Motor neuron (in vitro differentiated cells): ENCODE measurements around the gene SMS. TPM values are rescaled to one million over a fixed set of nuclear protein-coding genes. Genes with fewer than 3 reads are reported as not detected.

Experiments
- ATAC-seq, 8 experiments: fragments of 200-7000 bp; cut with Tn5 transposase; replicated peaks in 6 of 8; 2 replicates each; pipeline ENCODE4 v1.8.0; 2021; ENCODE audit warnings: mild to moderate bottlenecking in 8 of 8, moderate library complexity in 8 of 8
- H3K27ac ChIP-seq, 2 donors: fragments of 250-450 bp; sonication (Bioruptor Pico); 2 replicates each; pipeline ENCODE4 v1.9.0; 2021; ENCODE audit warnings: antibody characterized with exemption in 2 of 2, mild to moderate bottlenecking in 2 of 2, moderate library complexity in 1 of 2
- H3K4me1 ChIP-seq, 2 donors: fragments of 250-450 bp; sonication (Bioruptor Pico); replicated peaks in 1 of 2; 2 replicates each; pipeline ENCODE4 v1.6.1; 2021; ENCODE audit warnings: antibody characterized with exemption in 2 of 2, mild to moderate bottlenecking in 2 of 2, moderate library complexity in 1 of 2
- H3K4me3 ChIP-seq, 5 donors: fragments of 250-450 bp; sonication (Bioruptor Pico); 2 replicates each; pipeline ENCODE4 v1.9.0; 2021; ENCODE audit warnings: antibody characterized with exemption in 5 of 5, mild to moderate bottlenecking in 5 of 5, moderate library complexity in 4 of 5
- WGBS, 10 experiments: fragments of 450-650 bp; shearing (Covaris generic); methylation state at CpG; one replicate each; pipeline ENCODE4 v1.0.0; 2022; 5-methylcytosine and 5-hydroxymethylcytosine counted together
- in situ Hi-C, 9 experiments: fragments of 400-800 bp; cut with MboI; loops; one replicate each; pipeline ENCODE4 v1.15.0; 2021; ENCODE audit warnings: low sequenced_read_pairs in 9 of 9, low pct_unique_long_range_greater_than_20kb in 2 of 9; ENCODE audit not compliant: unreplicated experiment in 9 of 9
- total RNA-seq, 8 experiments: library from RNA; unstranded; fragments of 300-600 nt; gene quantifications; 2 replicates each; pipeline versions ENCODE4 v1.2.3 to v1.2.4, GENCODE V29; 2022

The SMS gene
- total RNA-seq, 8 experiments from 2014 or later = 15.9 to 158 (median 72.3) TPM

DNA sequence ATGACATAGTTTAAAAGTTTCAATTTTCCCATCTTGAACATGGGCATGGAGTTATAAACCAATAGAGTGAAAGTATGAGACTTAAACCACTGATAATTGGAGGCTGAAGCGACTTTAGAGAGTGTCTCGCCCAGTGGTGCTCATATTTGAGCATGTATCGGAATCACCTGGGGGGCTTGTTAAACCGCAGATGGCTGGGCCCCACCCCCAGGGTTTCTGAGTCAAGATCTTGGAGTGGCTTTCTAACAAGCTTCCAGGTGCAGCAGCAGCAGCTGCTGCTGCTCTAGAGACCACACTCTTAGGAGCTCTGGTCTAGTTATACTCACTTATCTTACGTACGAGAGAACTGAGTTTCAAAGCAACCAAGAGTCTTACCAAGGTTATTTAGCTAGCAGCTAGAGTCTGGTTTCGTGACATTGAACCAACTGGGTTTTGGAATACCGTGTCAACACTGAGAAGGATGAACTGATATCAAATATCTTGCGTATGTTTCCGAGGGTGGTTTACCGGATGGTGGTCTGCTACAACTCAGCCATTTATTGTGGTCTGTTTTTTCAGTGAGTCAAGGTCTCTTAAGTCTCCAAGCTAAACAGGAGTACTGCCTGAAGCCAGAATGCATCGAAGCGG, 97.5 kb downstream of the SMS start:
- 44 to 100% (median 93%) methylated on average over 1 to 13 of the region's 13 CpGs; no CpG with 5 or more reads in 5 of the 10 experiments for WGBS, 10 experiments
- in situ Hi-C loops = no loop called here
- no peak for ATAC-seq
- H3K27ac ChIP-seq = no peak overlapping the region
- H3K4me1 ChIP-seq = no peaks in the 10 kb centered on the region
- no peak overlapping the region for H3K4me3 ChIP-seq

DNA sequence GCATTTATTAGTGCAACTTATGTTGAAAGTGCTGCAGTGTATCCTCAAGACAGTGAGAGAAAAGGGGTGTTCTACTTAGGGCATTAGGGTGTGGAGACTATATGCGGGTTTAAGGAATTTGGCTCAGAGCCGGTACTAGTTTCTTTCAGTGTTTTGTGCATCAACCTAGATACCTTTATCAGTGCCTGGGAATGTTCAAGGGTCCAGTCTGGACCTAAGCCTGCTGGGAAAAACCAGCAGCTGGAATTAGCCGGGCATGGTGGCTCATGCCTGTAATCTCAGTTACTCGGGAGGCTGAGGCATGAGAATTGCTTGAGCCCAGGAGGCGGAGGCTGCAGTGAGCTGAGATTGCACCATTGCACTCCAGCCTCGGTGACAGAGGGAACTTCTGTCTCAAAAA, 99.0 kb downstream of the SMS start:
- Histone ChIP-seq H3K27ac (no peak overlapping the region), H3K4me3 (no peak overlapping the region), H3K4me1 (no peaks in the 10 kb centered on the region)
- in situ Hi-C loops = no loop called here
- WGBS, 10 experiments = 15 to 100% (median 20%) methylated on average over 1 to 4 of the region's 6 CpGs; no CpG with 5 or more reads in 7 of the 10 experiments
- no peak for ATAC-seq

DNA sequence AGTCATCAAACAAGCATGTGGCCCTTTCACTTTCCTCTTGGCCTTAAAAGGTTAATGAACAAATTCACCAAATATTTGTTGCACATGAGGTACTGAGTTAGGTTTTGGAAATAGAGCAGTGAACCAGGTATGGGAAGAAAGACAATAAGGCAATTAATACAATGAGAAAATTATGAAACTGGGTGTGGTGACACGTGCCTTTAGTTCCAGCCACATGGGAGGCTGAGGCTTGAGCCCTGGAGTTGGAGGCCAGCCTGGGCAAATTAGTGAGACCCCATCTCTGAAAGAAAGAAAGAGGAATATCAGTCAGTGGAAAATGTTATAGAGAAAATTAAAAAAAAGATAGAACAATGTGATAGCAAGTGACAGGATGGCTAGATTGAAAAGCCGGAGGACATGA, 99.7 kb downstream of the SMS start:
- Histone ChIP-seq H3K4me3 (no peak overlapping the region), H3K27ac (no peak overlapping the region), H3K4me1 (no peaks in the 10 kb centered on the region)
- in situ Hi-C loops = no loop called here
- ATAC-seq = no peak
- WGBS, 10 experiments = 69 to 100% (median 82%) methylated on average over 1 to 2 of the region's 2 CpGs; no CpG with 5 or more reads in 4 of the 10 experiments

DNA sequence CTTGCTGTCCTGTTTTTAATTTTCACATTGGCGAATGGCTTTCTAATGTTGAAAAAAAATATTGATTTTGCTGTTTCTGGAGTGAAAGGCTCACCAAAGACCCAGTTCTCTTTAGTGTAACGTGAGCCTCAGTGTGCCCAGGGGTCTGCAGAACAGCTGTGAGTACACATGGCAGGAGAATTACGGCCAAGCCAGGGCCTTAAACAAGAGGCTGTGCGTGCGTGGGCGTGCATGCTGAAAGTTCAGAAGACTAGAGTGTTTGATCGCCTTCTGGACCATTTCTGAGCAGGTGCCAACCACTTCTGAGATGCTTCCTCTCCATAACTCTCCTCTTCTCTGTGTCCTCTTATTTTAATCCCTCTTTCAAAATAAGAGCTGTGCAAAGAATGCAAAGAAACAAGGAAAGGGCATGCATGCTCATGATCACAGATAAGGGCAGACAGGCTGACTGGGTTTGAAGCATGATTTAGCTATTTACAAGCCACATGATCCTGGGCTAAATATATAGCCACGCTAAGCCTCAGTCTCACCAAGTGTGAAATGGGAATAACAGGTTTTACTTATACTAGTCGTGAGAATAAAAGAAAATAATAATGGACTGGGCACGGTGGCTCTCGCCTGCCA, 101.5 kb downstream of the SMS start:
- Histone ChIP-seq H3K4me1 (no peaks in the 10 kb centered on the region), H3K27ac (no peak overlapping the region), H3K4me3 (no peak overlapping the region)
- ATAC-seq = no peak
- in situ Hi-C loops = no loop called here
- 38 to 91% (median 49%) methylated on average over 2 to 9 of the region's 11 CpGs; no CpG with 5 or more reads in 5 of the 10 experiments for WGBS, 10 experiments

DNA sequence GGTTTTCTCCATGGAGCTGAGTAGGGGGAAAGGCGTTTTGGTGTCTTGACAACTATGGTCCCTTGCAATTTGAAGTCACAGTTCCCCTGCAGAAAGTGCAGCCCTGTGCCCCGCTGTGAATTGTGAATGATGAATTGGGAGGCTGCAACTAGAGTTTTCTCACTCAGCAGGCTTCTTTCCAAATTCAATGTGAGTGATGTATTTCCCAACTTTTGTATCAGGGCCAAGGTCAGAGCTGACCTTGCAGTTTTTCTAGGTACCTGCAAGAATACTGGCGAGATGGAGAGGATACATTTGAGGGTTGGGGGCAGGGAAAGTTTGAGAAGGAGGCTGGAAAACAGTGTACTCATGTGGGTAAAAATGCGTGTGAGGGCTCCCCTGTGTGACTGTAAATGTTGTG, 103.4 kb downstream of the SMS start:
- Histone ChIP-seq H3K4me1 (no peaks in the 10 kb centered on the region), H3K4me3 (no peak overlapping the region), H3K27ac (no peak overlapping the region)
- ATAC-seq = no peak
- in situ Hi-C loops = no loop called here
- WGBS, 10 experiments = 0 to 20% (median 6%) methylated on average over 1 to 3 of the region's 4 CpGs; no CpG with 5 or more reads in 6 of the 10 experiments

Other genes with a start within 250 kb of the SMS start
- gene SMPX, start 182.6 kb upstream of the SMS start, total RNA-seq = 1 to 10 TPM in 1 of 8 experiments, not detected in 7; 1.1 TPM
- gene MBTPS2, start 101.1 kb upstream of the SMS start, total RNA-seq = 10 to 100 TPM in 6 of 8 experiments, 1 to 10 TPM in 2; 9.6 to 20.3 (median 13.1) TPM
- gene YY2, start 84.7 kb upstream of the SMS start, total RNA-seq = 1 to 10 TPM in 5 of 8 experiments, under 1 TPM in 3; 0.73 to 6.4 (median 1.6) TPM
- 1 to 10 TPM in 1 of 8 experiments, under 1 TPM in 7; 0.16 to 1.4 (median 0.27) TPM for gene PHEX, start 91.6 kb downstream of the SMS start, total RNA-seq